T47D (cell line): ENCODE measurements around the gene NUMBL.
A peak's percentile ranks its signal among the peaks of the same experiment; 100 is the strongest.

Experiments
- DNase-seq, 2 experiments: peaks; one replicate each; pipeline versions ENCODE4 v3.0.0 to v3.0.0-alpha.2; 2011 to 2012; ENCODE audit warnings: low read depth in 1 of 2, low spot score in 1 of 2
- JUND ChIP-seq: IDR thresholded peaks from 2 replicates; pipeline ENCODE4 v1.6.1; 2012; ENCODE audit warnings: low read depth
- in situ Hi-C: cut with HindIII; loops from 2 replicates; pipeline ENCODE4 v1.10.0; 2016; ENCODE audit warnings: low sequenced_read_pairs, low pct_unique_long_range_greater_than_20kb

NUMBL gene

GRCh38 chr19:40623403-40624251 lies 66.8 kb downstream of the NUMBL start:
- in situ Hi-C loops = no loop called here
- DNase-seq = peak; percentile 82 to 85
- no peak for TF ChIP-seq JUND

- no peak for DNase-seq
- no peak for TF ChIP-seq JUND
- in situ Hi-C loops = no loop called here
Observed at GRCh38 chr19:40622773-40623075, 67.7 kb downstream of the NUMBL start.

GRCh38 chr19:40621966-40622772 lies 68.3 kb downstream of the NUMBL start:
- no peak for DNase-seq
- in situ Hi-C loops = no loop called here
- TF ChIP-seq JUND = no peak

GRCh38 chr19:40621283-40621682 lies 69.2 kb downstream of the NUMBL start:
- no peak for DNase-seq
- TF ChIP-seq JUND = no peak
- in situ Hi-C loops = no loop called here

GRCh38 chr19:40620161-40620485 lies 70.3 kb downstream of the NUMBL start:
- in situ Hi-C loops = no loop called here
- DNase-seq = no peak
- TF ChIP-seq JUND = no peak

- no peak for TF ChIP-seq JUND
- in situ Hi-C loops = no loop called here
- DNase-seq = no peak
Observed at GRCh38 chr19:40619333-40620160, 70.9 kb downstream of the NUMBL start.

- TF ChIP-seq JUND = no peak
- no peak for DNase-seq
- in situ Hi-C loops = no loop called here
Observed at GRCh38 chr19:40617961-40618360, 72.5 kb downstream of the NUMBL start.

GRCh38 chr19:40616941-40617340 lies 73.5 kb downstream of the NUMBL start:
- in situ Hi-C loops = no loop called here
- no peak for DNase-seq
- no peak for TF ChIP-seq JUND

GRCh38 chr19:40616178-40616577 lies 74.3 kb downstream of the NUMBL start:
- in situ Hi-C loops = no loop called here
- DNase-seq = no peak
- no peak for TF ChIP-seq JUND
